ENCODE data around the gene ZSCAN29.
"Not testable (repeated sequence)": the region's sequence is repeated elsewhere in the genome, so short reads cannot be mapped to it uniquely, and the experiment has no call there.

Gene ZSCAN29

DNA sequence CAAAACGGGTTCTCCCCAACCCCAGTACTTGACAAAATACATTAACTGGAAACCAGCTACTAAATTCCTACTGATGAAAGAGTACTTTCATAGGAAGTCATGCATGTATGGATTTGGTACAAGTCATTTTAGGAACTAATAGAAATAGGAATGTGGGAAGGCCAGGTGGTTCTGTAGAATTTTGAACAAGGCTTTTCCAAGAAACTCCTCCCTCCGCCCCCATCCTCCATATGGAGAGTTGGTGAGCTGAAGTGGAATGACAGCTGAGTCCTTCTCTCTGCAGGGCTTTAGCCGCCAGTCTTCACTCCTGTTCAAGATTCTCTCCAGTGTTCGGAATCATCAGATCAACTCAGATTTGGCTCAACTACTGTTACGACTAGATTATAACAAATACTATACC lies 33.3 kb upstream of the ZSCAN29 start:
- Histone ChIP-seq H3K9ac (no peak overlapping the region), H3K4me1 (ENCODE audit: low read depth, poor library complexity, severe bottlenecking) (no peaks in the 10 kb centered on the region), H3K4me2 (no peak overlapping the region), H4K20me1 (ENCODE audit: insufficient read depth) (no peaks in the 10 kb centered on the region), H3K27me3 (ENCODE audit: insufficient read depth, low read depth) (no peaks in the 10 kb centered on the region), H3K36me3 (ENCODE audit: insufficient read depth) (no peaks in the 10 kb centered on the region; the same call in 1 of the 2 replicates), H2AFZ (ENCODE audit: low read depth) (no peak overlapping the region), H3K79me2 (ENCODE audit: insufficient read depth, low read depth) (no peaks in the 10 kb centered on the region), H3K27ac (no peak overlapping the region), H3K4me3 (IDR thresholded peaks at IDR 0.05; ENCODE audit: insufficient read depth, low read depth, low read length) (no peak overlapping the region)
- no peak for TF ChIP-seq CTCF (conservative IDR thresholded peaks at IDR 0.05; ENCODE audit: low read depth, low read length)

GRCh38 chr15:43403616-43404015 lies 32.8 kb upstream of the ZSCAN29 start:
- no peak overlapping the region for H3K27ac ChIP-seq
- no peak overlapping the region for H3K9ac ChIP-seq
- H2AFZ ChIP-seq (ENCODE audit: low read depth) = no peak overlapping the region
- no peaks in the 10 kb centered on the region for H3K4me1 ChIP-seq (ENCODE audit: low read depth, poor library complexity, severe bottlenecking)
- no peaks in the 10 kb centered on the region for H4K20me1 ChIP-seq (ENCODE audit: insufficient read depth)
- H3K27me3 ChIP-seq (ENCODE audit: insufficient read depth, low read depth) = no peaks in the 10 kb centered on the region
- no peaks in the 10 kb centered on the region for H3K79me2 ChIP-seq (ENCODE audit: insufficient read depth, low read depth)
- no peaks in the 10 kb centered on the region; the same call in 1 of the 2 replicates for H3K36me3 ChIP-seq (ENCODE audit: insufficient read depth)
- H3K4me2 ChIP-seq = no peak overlapping the region
- no peak overlapping the region for H3K4me3 ChIP-seq (IDR thresholded peaks at IDR 0.05; ENCODE audit: insufficient read depth, low read depth, low read length)
- TF ChIP-seq CTCF (conservative IDR thresholded peaks at IDR 0.05; ENCODE audit: low read depth, low read length) = no peak

GRCh38 chr15:43402255-43402654 lies 31.4 kb upstream of the ZSCAN29 start:
- no peak overlapping the region for H3K4me3 ChIP-seq (IDR thresholded peaks at IDR 0.05; ENCODE audit: insufficient read depth, low read depth, low read length)
- H2AFZ ChIP-seq (ENCODE audit: low read depth) = no peak overlapping the region
- H3K4me1 ChIP-seq (ENCODE audit: low read depth, poor library complexity, severe bottlenecking) = no peaks in the 10 kb centered on the region
- H3K9ac ChIP-seq = no peak overlapping the region
- H3K27me3 ChIP-seq (ENCODE audit: insufficient read depth, low read depth) = no peaks in the 10 kb centered on the region
- H3K4me2 ChIP-seq = no peak overlapping the region
- no peaks in the 10 kb centered on the region; the same call in 1 of the 2 replicates for H3K36me3 ChIP-seq (ENCODE audit: insufficient read depth)
- TF ChIP-seq CTCF (conservative IDR thresholded peaks at IDR 0.05; ENCODE audit: low read depth, low read length) = no peak
- H3K79me2 ChIP-seq (ENCODE audit: insufficient read depth, low read depth) = no peaks in the 10 kb centered on the region
- H4K20me1 ChIP-seq (ENCODE audit: insufficient read depth) = no peaks in the 10 kb centered on the region
- no peak overlapping the region for H3K27ac ChIP-seq

- H3K4me1 ChIP-seq (ENCODE audit: low read depth, poor library complexity, severe bottlenecking); H3K27me3 ChIP-seq (ENCODE audit: insufficient read depth, low read depth); H3K4me2 ChIP-seq; H3K4me3 ChIP-seq (IDR thresholded peaks at IDR 0.05; ENCODE audit: insufficient read depth, low read depth, low read length); H3K9ac ChIP-seq; H3K79me2 ChIP-seq (ENCODE audit: insufficient read depth, low read depth); H2AFZ ChIP-seq (ENCODE audit: low read depth); H3K36me3 ChIP-seq (ENCODE audit: insufficient read depth); H3K27ac ChIP-seq; H4K20me1 ChIP-seq (ENCODE audit: insufficient read depth): not testable (repeated sequence)
These were observed 22.7 kb upstream of the ZSCAN29 start for GRCh38 chr15:43393592-43393991.

DNA sequence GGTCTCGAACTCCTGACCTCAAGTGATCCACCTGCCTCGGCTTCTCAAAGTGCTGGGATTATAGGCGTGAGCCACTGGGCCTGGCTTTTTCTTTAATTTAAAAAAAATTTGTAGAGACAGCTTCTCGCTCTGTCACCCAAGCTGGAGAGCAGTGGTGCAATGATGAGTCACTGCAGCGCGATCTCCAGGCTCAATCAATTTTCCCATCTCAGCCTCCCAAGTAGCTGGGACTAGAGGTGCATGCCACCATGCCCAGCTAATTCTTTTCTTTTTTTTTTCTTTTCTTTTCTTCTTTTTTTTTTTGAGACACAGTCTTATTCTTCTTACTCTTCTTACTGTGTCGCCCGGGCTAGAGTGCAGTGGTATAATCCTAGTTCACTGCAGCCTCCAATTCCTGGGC lies 19.9 kb upstream of the ZSCAN29 start:
- Histone ChIP-seq H3K4me1 (ENCODE audit: low read depth, poor library complexity, severe bottlenecking) (no peaks in the 10 kb centered on the region), H3K36me3 (ENCODE audit: insufficient read depth) (0 out of 2 replicates have a peak, but pooled peaks cover 4% of the 10 kb centered on the region), H3K4me3 (IDR thresholded peaks at IDR 0.05; ENCODE audit: insufficient read depth, low read depth, low read length) (no peak overlapping the region)

More for the DNA sequence above, 19.9 kb upstream of the ZSCAN29 start:
- Histone ChIP-seq H3K4me2 (no peak overlapping the region), H3K27ac (no peak overlapping the region), H4K20me1 (ENCODE audit: insufficient read depth) (no peaks in the 10 kb centered on the region), H3K9ac (no peak overlapping the region), H2AFZ (ENCODE audit: low read depth) (no peak overlapping the region), H3K27me3 (ENCODE audit: insufficient read depth, low read depth) (no peaks in the 10 kb centered on the region), H3K79me2 (ENCODE audit: insufficient read depth, low read depth) (no peaks in the 10 kb centered on the region)
- TF ChIP-seq CTCF (conservative IDR thresholded peaks at IDR 0.05; ENCODE audit: low read depth, low read length) = no peak

All from KMS-11 (cell line).